K562 (cell line): ENCODE results near the gene NCAPG2. TPM values are rescaled to one million over a fixed set of nuclear protein-coding genes. Genes with fewer than 3 reads are reported as not detected.
A peak's percentile ranks its signal among the peaks of the same experiment; 100 is the strongest.

Experiments
- BACH1 ChIP-seq: fragments of 200-800 bp; sonication (Bioruptor generic); IDR thresholded peaks from 2 replicates; pipeline ENCODE4 v1.6.1; 2016; ENCODE audit warnings: missing genetic modification characterization, missing compliant biosample characterization
- CREBBP ChIP-seq: IDR thresholded peaks from one replicate; pipeline ENCODE4 v1.6.1; 2012; ENCODE audit warnings: low read depth, mild to moderate bottlenecking, control low read depth, inconsistent platforms, low read length
- KAT2B ChIP-seq: IDR thresholded peaks from one replicate; pipeline ENCODE4 v1.6.1; 2012; ENCODE audit warnings: low read depth, mild to moderate bottlenecking, control low read depth, inconsistent platforms, low read length, moderate library complexity
- KDM5B ChIP-seq: fragments of 200-600 bp; sonication (generic); IDR thresholded peaks from 2 replicates; pipeline ENCODE4 v1.6.1; 2012; ENCODE audit warnings: low read depth, mild to moderate bottlenecking, moderate library complexity, low read length, control low read depth, inconsistent platforms; ENCODE audit not compliant: insufficient replicate concordance
- MCM3 ChIP-seq: fragments of 450-650 bp; IDR thresholded peaks from 2 replicates; pipeline ENCODE4 v1.6.1; 2016
- MTA2 ChIP-seq: fragments of 450-650 bp; IDR thresholded peaks from 2 replicates; pipeline ENCODE4 v1.6.1; 2016; ENCODE audit warnings: low read depth
- NCOR1 ChIP-seq: fragments of 450-650 bp; IDR thresholded peaks from 2 replicates; pipeline ENCODE4 v1.6.1; 2016; ENCODE audit warnings: mild to moderate bottlenecking, moderate library complexity
- RFX5 ChIP-seq: IDR thresholded peaks from 2 replicates; pipeline ENCODE4 v1.6.1; 2011; ENCODE audit warnings: low read depth, mild to moderate bottlenecking, improper control_type of control experiment, low read length
- STAG1 ChIP-seq: sonication (generic); formaldehyde crosslinking; IDR thresholded peaks from 2 replicates; pipeline ENCODE4 v1.5.0; 2020; ENCODE audit warnings: missing genetic modification reagents, borderline replicate concordance
- TCF3 ChIP-seq: sonication (generic); formaldehyde crosslinking; IDR thresholded peaks from 2 replicates; pipeline ENCODE4 v1.4.0; 2020; ENCODE audit warnings: mild to moderate bottlenecking, missing genetic modification reagents
- XRCC5 ChIP-seq: fragments of 200-400 bp; formaldehyde crosslinking; IDR thresholded peaks from 2 replicates; pipeline ENCODE4 v1.6.1; 2017; ENCODE audit warnings: low read depth, mild to moderate bottlenecking, low read length
- ZNF717 ChIP-seq: fragments of 250-450 bp; sonication (Bioruptor Pico); IDR thresholded peaks from 2 replicates; pipeline ENCODE4 v1.5.0; 2021
- polyA plus RNA-seq, 8 experiments: library from polyadenylated mRNA; depleted of rRNA in 4 of 8; stranded (reverse) in 5 of 8; unstranded in 3 of 8; fragments of >200 nt; fragmentation: Nextera tagmentation in 2 of 8; fragmentation: Illumina TruSeq in 1 of 8; extraction: Ambion mirVana in 2 of 8; extraction: Trizol in 1 of 8; gene quantifications; 2 replicates each; pipeline versions ENCODE4 v1.2.1 to v1.2.3, GENCODE V29; 2011 to 2014; ENCODE audit warnings: inconsistent platforms in 1 of 8, missing spikeins in 1 of 8
- total RNA-seq, 7 experiments: library from RNA; depleted of rRNA in 6 of 7; stranded (reverse); fragments of >200 nt in 6 of 7; fragmentation: Illumina TruSeq in 2 of 7; extraction: Trizol in 2 of 7; gene quantifications; 2 replicates each; pipeline versions ENCODE4 v1.2.1 to v1.2.3, GENCODE V29; 2011 to 2021; ENCODE audit warnings: low replicate concordance in 1 of 7
- TF ChIP-seq, protein P1 (sequence below): fragments of 200-800 bp; sonication (Bioruptor generic); IDR thresholded peaks from 2 replicates; pipeline ENCODE4 v1.6.1; 2016; ENCODE audit warnings: missing genetic modification characterization, missing compliant biosample characterization
- TF ChIP-seq, protein P2 (sequence below): sonication (generic); formaldehyde crosslinking; IDR thresholded peaks from 2 replicates; pipeline ENCODE4 v1.8.0; 2022; ENCODE audit warnings: mild to moderate bottlenecking, missing genetic modification reagents
- TF ChIP-seq, protein P3 (sequence below): fragments of 450-650 bp; IDR thresholded peaks from 2 replicates; pipeline ENCODE4 v1.6.1; 2016; ENCODE audit warnings: low read depth

Gene NCAPG2
- total and polyA plus RNA-seq, 9 of the 15 experiments (the other 6 are each of a cell fraction or from before 2014, with no cell fraction given) = 21.5 to 127 (median 86.1) TPM

DNA sequence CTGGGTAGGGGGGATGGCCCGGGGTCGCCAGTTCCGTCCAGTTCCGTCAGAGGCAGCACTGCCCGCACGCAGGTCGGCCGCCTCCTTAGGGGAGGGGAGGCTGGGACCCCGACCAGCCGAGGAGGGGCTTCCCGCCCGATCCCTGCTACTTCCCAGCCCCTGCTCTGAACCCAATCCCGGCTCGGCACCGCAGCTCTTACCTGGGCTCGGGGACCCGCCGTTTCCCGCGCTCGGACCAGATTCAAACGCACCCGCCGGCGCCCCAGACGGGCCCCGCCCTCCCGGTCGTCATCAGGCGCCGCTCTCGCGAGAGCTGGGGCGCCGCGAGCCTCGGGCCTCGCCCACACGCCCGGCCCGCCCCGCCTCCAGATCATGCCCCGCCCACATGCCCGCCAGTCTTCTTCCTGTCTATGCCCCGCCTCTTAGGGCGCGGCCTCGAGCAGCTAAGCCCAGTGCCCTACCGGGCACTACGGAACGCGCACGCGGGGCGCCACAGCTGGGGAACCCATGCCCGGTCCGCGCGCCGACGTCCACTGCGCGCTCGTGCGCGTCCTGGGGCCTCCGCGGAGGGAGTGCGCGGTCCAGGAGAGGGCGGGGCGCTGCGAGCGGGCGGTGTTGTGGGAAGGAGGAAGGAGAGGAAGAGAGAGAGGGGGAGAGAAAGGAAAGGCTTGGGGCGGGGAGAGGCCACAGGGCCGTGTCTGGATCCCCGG is at the start of gene NCAPG2 (continued):
- TF ChIP-seq, protein P1, sequence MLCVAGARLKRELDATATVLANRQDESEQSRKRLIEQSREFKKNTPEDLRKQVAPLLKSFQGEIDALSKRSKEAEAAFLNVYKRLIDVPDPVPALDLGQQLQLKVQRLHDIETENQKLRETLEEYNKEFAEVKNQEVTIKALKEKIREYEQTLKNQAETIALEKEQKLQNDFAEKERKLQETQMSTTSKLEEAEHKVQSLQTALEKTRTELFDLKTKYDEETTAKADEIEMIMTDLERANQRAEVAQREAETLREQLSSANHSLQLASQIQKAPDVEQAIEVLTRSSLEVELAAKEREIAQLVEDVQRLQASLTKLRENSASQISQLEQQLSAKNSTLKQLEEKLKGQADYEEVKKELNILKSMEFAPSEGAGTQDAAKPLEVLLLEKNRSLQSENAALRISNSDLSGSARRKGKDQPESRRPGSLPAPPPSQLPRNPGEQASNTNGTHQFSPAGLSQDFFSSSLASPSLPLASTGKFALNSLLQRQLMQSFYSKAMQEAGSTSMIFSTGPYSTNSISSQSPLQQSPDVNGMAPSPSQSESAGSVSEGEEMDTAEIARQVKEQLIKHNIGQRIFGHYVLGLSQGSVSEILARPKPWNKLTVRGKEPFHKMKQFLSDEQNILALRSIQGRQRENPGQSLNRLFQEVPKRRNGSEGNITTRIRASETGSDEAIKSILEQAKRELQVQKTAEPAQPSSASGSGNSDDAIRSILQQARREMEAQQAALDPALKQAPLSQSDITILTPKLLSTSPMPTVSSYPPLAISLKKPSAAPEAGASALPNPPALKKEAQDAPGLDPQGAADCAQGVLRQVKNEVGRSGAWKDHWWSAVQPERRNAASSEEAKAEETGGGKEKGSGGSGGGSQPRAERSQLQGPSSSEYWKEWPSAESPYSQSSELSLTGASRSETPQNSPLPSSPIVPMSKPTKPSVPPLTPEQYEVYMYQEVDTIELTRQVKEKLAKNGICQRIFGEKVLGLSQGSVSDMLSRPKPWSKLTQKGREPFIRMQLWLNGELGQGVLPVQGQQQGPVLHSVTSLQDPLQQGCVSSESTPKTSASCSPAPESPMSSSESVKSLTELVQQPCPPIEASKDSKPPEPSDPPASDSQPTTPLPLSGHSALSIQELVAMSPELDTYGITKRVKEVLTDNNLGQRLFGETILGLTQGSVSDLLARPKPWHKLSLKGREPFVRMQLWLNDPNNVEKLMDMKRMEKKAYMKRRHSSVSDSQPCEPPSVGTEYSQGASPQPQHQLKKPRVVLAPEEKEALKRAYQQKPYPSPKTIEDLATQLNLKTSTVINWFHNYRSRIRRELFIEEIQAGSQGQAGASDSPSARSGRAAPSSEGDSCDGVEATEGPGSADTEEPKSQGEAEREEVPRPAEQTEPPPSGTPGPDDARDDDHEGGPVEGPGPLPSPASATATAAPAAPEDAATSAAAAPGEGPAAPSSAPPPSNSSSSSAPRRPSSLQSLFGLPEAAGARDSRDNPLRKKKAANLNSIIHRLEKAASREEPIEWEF (CRISPR knock-in tag) = no peak
- TF ChIP-seq BACH1 (tag) (no peak), STAG1 (CRISPR knock-in tag) (no peak), KDM5B (peak; percentile 97), CREBBP (no peak), KAT2B (no peak), XRCC5 (peak; percentile 97), TCF3 (CRISPR knock-in tag) (peak; percentile 22; the same call in 1 of the 2 replicates), NCOR1 (no peak), RFX5 (no peak), MTA2 (peak; percentile 61), MCM3 (no peak), ZNF717 (no peak)
- TF ChIP-seq, protein P2, sequence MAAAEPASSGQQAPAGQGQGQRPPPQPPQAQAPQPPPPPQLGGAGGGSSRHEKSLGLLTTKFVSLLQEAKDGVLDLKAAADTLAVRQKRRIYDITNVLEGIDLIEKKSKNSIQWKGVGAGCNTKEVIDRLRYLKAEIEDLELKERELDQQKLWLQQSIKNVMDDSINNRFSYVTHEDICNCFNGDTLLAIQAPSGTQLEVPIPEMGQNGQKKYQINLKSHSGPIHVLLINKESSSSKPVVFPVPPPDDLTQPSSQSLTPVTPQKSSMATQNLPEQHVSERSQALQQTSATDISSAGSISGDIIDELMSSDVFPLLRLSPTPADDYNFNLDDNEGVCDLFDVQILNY (CRISPR knock-in tag) = peak; percentile 89
- TF ChIP-seq, protein P3, sequence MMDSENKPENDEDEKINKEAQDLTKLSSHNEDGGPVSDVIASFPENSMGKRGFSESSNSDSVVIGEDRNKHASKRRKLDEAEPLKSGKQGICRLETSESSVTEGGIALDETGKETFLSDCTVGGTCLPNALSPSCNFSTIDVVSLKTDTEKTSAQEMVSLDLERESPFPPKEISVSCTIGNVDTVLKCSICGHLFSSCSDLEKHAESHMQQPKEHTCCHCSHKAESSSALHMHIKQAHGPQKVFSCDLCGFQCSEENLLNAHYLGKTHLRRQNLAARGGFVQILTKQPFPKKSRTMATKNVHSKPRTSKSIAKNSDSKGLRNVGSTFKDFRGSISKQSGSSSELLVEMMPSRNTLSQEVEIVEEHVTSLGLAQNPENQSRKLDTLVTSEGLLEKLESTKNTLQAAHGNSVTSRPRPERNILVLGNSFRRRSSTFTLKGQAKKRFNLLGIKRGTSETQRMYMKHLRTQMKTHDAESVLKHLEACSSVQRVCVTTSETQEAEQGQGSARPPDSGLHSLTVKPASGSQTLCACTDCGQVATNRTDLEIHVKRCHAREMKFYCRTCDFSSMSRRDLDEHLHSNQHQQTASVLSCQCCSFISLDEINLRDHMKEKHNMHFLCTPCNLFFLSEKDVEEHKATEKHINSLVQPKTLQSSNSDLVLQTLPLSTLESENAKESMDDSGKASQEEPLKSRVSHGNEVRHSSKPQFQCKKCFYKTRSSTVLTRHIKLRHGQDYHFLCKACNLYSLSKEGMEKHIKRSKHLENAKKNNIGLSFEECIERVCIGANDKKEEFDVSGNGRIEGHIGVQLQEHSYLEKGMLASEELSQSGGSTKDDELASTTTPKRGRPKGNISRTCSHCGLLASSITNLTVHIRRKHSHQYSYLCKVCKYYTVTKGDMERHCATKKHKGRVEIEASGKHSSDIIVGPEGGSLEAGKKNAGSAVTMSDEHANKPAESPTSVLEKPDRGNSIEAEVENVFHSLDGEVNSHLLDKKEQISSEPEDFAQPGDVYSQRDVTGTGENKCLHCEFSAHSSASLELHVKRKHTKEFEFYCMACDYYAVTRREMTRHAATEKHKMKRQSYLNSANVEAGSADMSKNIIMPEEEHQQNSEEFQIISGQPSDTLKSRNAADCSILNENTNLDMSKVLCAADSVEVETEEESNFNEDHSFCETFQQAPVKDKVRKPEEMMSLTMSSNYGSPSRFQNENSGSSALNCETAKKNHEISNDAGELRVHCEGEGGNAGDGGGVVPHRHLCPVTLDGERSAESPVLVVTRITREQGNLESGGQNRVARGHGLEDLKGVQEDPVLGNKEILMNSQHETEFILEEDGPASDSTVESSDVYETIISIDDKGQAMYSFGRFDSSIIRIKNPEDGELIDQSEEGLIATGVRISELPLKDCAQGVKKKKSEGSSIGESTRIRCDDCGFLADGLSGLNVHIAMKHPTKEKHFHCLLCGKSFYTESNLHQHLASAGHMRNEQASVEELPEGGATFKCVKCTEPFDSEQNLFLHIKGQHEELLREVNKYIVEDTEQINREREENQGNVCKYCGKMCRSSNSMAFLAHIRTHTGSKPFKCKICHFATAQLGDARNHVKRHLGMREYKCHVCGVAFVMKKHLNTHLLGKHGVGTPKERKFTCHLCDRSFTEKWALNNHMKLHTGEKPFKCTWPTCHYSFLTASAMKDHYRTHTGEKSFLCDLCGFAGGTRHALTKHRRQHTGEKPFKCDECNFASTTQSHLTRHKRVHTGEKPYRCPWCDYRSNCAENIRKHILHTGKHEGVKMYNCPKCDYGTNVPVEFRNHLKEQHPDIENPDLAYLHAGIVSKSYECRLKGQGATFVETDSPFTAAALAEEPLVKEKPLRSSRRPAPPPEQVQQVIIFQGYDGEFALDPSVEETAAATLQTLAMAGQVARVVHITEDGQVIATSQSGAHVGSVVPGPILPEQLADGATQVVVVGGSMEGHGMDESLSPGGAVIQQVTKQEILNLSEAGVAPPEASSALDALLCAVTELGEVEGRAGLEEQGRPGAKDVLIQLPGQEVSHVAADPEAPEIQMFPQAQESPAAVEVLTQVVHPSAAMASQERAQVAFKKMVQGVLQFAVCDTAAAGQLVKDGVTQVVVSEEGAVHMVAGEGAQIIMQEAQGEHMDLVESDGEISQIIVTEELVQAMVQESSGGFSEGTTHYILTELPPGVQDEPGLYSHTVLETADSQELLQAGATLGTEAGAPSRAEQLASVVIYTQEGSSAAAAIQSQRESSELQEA = no peak
